Fibroblast of the conjunctiva (primary cell): Measurements from ENCODE around the gene ECE2.
"Not testable (repeated sequence)": the region's sequence is repeated elsewhere in the genome, so short reads cannot be mapped to it uniquely, and the experiment has no call there.

Experiments used
- DNase-seq: peaks from one replicate; pipeline ENCODE4 v3.0.0-alpha.2; 2010; ENCODE audit warnings: low read depth

The ECE2 gene

GRCh38 chr3:184267249-184267648 is 8.6 kb upstream of the ECE2 start:
- DNase-seq, result not testable (repeated sequence)

DNA sequence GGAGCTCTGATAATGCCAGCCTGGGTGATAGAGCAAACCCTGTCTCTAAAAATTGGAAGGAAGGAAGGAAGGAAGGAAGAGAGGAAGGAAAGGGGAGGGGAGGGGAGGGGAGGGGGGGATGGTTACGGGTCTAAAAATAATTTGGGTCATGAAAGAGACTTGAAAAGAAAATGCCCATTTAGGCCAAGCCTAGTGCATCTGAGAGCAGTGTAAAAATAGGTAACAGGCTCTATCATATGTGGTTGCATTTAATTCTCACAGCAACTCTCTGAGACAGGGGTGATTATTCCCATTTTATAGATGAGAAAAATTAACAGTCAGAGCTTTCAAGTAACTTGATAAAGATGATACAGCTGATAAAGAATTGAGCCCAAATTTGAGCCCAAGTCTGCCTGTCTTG is 3.6 kb upstream of the ECE2 start:
- DNase-seq, result no peak

DNA sequence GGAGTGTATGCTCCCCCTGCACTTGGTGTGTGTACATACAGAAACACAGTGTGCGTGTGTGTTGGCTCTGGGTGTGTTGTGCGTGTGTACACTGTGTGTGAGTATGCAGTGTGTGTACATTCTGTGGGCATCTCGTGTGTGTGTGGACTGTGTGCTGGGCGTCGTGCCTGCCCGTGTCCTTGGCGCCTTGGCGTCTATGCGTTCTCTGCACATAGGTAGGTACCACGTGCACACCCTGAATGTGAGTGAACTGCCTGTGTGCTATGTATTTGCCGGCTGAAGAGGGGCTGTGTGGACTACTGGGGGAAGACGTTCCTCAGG is 481 bp upstream of the ECE2 start:
- no peak for DNase-seq

DNA sequence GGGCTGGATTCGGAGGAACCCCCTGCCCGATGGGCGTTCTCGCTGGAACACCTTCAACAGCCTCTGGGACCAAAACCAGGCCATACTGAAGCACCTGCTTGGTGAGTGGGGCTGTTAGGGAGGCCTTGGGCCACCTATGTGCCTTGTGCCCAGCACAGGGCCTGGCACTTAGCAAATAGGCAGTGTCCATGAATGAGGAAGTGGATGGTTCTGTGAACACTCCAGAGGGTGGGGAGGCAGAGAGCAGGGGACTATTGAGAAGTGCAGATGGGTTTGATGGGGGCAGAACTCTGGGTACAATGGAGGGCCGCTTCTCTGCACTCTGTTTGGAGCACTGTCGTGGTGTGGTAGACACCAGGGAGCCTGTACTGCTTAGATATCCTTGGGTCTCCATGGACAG is 1.5 kb downstream of the ECE2 start:
- no peak for DNase-seq

- DNase-seq, result no peak
Measured at GRCh38 chr3:184282941-184283340, 7.1 kb downstream of the ECE2 start.

DNA sequence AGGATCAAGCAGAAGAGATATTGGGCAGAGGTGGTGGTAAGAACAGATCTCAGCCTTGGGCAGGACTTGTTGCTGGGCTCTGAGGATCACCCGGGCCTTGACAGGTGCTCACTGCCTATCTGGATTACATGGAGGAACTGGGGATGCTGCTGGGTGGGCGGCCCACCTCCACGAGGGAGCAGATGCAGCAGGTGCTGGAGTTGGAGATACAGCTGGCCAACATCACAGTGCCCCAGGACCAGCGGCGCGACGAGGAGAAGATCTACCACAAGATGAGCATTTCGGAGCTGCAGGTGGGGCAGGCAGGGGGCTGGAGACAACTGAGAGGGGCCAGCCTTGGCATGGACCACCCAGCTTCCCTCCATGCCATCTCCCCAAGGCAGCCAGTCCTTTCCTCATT is 7.9 kb downstream of the ECE2 start:
- no peak for DNase-seq

GRCh38 chr3:184284696-184285095 is 8.9 kb downstream of the ECE2 start:
- DNase-seq, result peak; percentile 46

GRCh38 chr3:184289426-184289938 is 13.7 kb downstream of the ECE2 start:
- DNase-seq, result no peak

DNA sequence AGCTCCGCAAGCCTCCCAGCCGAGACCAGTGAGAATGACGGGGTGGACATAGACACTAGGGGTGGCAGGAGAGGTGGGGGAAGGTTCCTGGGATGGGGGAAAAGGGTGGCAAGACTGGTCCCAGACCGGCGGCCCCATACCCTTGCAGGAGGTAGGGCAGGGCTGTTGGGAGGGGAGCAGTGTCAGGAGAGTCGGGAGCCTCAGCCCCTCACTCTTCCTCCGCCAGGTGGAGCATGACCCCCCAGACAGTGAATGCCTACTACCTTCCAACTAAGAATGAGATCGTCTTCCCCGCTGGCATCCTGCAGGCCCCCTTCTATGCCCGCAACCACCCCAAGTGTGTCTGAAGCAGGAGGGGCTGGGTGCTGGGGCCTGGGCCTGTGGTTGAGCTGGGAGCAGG is 14.5 kb downstream of the ECE2 start:
- DNase-seq, result no peak

GRCh38 chr3:184291044-184291737 is 15.4 kb downstream of the ECE2 start:
- no peak for DNase-seq

DNA sequence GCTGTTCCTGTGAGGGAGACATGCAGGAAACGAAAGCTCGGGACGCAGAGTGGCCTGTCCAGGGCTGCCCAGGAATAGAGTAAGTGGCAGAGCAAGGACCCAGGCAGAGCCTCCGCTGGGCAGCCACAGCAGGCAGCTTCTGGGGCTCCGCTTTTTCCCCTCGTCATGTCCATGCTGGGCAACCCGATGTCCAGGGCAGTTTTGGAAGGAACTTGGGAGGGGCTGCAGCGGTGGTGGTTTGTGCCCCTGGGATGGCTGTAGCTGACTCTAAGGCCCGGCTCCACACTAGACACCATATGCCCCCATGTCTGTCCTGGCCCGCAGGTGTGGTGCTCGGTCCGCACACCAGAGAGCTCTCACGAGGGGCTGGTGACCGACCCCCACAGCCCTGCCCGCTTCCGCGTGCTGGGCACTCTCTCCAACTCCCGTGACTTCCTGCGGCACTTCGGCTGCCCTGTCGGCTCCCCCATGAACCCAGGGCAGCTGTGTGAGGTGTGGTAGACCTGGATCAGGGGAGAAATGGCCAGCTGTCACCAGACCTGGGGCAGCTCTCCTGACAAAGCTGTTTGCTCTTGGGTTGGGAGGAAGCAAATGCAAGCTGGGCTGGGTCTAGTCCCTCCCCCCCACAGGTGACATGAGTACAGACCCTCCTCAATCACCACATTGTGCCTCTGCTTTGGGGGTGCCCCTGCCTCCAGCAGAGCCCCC is 16.1 kb downstream of the ECE2 start:
- DNase-seq, result no peak

- no peak for DNase-seq
Measured at GRCh38 chr3:184295771-184296170, 19.9 kb downstream of the ECE2 start.

- no peak for DNase-seq
Measured at GRCh38 chr3:184296616-184297015, 20.8 kb downstream of the ECE2 start.

DNA sequence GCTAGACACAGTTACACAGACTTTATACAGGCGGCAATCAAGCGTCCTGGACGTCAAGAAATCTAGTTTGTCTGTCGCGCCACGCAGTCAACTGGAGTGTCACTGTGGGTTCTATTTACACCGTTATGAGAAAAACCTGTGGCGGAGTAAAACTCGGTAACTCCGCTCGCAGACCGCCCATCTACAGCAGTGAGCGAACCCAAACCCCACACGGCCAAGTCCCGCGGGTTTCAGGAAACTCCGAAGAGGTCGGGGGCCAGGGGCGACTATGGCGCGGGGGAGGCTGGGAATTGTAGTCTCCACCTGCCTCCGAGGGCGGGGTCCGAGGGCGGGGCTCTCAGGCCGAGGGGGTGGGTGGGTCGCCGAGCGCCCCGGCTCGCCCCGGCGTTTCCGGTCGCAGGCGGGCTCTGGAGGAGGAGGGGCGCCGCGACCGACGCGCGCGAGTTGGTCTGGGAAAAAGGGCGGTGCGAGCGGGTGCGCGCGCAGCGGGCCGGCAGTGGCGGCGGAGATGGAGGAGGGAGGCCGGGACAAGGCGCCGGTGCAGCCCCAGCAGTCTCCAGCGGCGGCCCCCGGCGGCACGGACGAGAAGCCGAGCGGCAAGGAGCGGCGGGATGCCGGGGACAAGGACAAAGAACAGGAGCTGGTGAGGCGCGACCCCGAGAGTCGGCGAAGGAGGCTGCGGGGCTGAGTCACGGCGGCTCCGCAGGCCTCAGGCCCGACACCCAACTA is 23.1 kb downstream of the ECE2 start, which contains the start of gene PSMD2:
PSMD2 (plus strand) TSS at position 483 of the 729 bp plus-strand sequence; CDS start at position 509, 26 bp downstream.
- DNase-seq, result peak; percentile 90

DNA sequence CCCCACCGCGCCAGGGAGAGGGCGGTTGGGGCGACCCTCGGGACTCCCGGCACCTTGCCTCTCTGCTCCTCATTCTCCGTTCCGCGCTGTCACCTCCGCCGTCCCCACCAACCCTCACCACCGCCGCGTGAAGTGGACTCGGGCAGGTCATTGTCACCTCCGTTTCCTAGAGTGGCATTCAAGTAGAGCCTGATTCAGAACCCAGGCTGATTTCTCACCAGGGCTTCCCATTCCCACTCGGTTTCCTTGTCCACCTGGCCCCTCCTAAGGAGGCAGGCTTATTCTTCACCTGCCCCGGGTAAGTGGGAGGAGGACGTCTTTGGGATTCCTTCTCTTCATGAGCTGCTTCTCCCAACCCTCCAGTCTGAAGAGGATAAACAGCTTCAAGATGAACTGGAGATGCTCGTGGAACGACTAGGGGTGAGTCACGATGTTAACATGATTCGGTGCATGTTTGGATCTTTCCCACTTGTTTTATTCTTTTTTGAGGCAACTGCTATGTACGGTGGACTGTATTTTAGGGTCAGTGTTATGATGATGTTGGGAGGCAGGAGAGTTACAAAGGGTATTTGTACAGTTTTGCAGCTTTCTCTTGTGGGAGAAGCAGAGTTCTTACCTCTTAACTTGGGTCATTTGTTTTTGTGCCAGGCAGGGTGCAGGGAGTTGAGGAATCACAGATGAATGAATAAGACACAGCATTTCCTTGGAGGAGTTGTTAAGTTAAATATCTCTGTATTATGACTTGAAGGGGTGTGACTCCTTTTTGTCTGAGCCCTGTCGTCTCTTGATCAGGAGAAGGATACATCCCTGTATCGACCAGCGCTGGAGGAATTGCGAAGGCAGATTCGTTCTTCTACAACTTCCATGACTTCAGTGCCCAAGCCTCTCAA is 23.9 kb downstream of the ECE2 start:
- no peak for DNase-seq

GRCh38 chr3:184300378-184300720 is 24.5 kb downstream of the ECE2 start:
- no peak for DNase-seq

DNA sequence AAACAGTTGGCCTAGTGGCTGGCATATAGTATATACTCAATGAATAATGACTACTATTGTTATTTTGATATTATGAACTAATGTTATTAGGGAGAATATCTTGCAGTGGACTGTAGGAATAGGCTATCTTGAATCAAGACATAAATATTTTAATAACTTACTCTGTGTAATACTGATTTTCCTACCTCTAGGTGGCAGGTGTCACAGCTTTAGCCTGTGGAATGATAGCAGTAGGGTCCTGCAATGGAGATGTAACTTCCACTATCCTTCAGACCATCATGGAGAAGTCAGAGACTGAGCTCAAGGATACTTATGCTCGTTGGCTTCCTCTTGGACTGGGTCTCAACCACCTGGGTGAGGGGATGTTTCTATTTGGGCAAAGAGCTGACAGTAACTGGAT is 29.8 kb downstream of the ECE2 start:
- no peak for DNase-seq

- no peak for DNase-seq
Measured at GRCh38 chr3:184306341-184306972, 30.6 kb downstream of the ECE2 start.

- DNase-seq, result no peak
Measured at GRCh38 chr3:184307915-184308314, 32.1 kb downstream of the ECE2 start.

GRCh38 chr3:184308744-184309143 is 32.9 kb downstream of the ECE2 start:
- DNase-seq, result no peak

GRCh38 chr3:184311633-184312032 is 35.8 kb downstream of the ECE2 start:
- DNase-seq, result no peak

DNA sequence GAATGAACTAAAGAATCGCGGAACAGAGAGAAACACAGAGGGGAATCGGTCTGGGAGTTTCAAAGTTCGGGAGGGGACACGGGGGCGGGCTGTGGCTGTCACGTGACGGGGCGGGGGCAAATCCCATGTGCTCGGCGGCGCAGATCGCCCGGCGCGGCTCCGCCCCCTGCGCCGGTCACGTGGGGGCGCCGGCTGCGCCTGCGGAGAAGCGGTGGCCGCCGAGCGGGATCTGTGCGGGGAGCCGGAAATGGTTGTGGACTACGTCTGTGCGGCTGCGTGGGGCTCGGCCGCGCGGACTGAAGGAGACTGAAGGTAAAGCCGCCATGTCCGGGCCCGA is 38.5 kb downstream of the ECE2 start, which contains the start of gene EIF4G1:
EIF4G1 (plus strand) TSS at position 244 of the 337 bp plus-strand sequence. CDS start 1,191 bp downstream, outside the sequence.
- DNase-seq, result peak; percentile 90
